ENCODE results near the gene DENND1B.

Gene DENND1B

DNA sequence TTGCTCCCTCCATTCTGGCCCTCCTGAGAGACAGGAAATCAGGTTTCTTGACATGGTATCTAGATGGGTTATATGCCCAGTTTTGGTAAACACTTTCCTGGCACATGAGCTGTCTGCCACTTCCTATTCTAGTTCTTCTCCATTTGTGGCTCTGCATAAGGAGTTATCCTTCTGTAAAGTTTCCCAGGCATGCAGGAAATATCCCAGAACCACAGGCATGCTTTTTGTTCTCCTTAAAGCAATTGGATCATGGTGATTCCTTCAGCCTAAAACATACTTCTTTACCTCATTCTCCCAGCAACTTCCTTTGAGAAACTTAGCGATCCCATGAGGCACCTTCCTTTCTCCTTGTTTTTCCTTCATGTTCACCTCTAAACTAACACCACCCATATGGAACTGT lies 307.4 kb downstream of the DENND1B start:
- no peak for DNase-seq (ENCODE audit: low spot score)

DNA sequence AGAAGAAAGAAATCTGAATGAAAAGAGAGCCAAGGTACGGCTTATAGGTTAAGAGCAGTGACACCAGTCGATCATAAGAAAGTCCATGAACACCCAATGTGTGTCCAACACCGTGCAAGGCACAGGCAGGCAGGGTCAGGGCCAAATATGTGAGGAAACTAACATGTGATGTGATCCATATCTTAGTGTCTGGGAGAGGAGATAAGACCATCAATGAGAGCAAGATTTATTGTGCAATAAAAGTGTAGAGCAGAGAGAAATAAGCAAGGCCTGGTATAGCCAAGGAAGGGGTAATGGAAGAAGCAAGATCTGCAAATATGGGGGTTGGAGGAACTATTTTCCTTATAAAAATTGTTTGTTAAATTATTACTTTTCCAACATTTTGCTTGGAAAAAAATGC lies 308.5 kb downstream of the DENND1B start:
- no peak for DNase-seq (ENCODE audit: low spot score)

DNA sequence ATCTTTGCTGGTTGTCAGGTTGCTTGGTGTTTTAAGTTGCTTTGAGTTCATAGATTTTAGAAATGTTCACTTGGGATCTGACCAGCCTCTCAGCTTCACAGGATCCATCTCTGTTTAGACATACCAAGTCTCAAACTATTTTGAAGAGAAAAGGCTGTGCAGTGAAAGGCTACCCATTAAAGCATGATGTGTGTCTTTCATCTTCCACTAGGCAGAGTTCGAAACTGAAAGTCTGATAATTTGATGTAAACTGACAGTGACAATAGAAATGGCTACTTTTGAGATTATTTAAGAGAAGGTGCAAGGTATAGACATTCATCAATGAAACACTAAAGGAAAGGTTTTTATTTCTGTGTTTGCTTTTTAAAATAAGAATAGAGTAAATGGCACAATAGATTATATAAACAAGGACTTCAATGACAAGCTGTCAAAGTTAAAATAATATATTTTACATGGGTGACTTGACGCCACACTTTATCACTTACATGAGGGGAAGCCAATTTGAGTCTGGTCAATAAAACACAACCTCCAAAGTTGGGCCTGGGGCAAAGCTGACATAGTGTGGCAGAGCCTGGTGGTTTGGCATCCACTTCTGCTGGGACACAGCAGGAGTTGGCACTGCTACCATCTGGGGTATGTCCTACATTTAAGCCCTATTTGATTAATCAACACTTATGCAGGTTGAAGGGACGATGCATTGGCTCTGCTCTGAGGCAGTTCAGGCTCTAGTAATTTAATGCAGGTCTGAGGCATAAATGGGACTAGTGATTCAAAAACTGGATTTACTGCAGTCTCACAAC lies 309.6 kb downstream of the DENND1B start:
- DNase-seq (ENCODE audit: low spot score): no peak

DNA sequence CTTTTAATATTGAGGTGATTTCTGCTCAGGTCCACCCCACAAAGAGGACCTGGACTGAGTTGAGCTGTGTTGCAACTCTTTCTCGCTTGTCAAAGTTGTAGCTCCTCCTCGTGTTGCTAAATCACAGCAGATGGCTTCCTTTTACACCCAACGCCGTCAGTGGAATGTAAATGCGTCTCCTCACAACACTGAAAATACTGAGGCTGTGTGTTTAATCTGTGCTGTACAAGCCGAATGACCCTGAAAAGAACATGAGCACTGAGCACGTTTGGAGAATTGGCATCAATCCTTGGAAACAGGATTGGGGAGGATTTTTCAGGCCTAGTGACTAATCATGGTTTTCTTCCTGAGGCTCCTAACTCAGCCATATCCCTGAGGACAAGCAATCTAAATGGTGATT lies 311.2 kb downstream of the DENND1B start:
- no peak for DNase-seq (ENCODE audit: low spot score)

DNA sequence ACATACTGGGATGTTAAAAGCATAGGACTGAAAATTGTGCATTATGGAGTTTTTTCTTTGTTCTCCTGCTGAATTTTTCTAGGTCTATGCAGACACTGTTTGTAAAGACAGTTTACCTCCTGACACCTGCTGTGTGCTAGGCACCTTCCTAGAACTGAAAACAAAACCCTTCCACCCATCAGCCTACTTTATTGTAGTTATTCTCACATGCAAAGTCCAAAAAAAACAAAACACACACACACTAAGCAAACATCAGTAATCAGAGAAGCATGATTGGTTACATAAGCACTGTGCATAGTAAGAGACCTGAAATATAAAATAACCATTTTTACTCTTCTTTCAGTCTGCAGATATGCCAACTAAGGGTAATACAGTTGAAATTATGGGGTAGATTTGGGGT lies 312.1 kb downstream of the DENND1B start:
- no peak for DNase-seq (ENCODE audit: low spot score)

DNA sequence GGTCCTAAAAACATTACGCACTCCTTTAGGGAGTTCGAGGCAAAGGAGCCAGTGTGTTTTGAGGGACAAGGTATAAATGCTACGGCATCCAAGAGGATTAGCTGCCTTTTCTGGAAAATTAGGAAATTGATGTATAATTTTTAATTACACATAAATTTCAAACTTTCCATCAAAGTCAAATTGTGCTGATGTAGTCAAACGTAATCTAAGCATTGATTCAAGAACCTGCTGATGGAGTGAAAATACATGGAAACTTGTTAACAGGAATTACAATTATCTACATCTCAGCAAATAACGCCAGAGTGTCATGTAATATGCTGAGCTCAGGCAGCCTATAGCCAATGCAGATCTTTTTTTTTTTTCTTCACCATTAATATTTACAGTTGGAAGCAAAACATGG lies 312.7 kb downstream of the DENND1B start:
- no peak for DNase-seq (ENCODE audit: low spot score)

All from CD4-positive, alpha-beta T cell treated with Interleukin-6 at 100 ng/mL for 8 hours (primary cell).